Measurements from ENCODE around the gene IMMP1L.

- TF ChIP-seq, protein P1, sequence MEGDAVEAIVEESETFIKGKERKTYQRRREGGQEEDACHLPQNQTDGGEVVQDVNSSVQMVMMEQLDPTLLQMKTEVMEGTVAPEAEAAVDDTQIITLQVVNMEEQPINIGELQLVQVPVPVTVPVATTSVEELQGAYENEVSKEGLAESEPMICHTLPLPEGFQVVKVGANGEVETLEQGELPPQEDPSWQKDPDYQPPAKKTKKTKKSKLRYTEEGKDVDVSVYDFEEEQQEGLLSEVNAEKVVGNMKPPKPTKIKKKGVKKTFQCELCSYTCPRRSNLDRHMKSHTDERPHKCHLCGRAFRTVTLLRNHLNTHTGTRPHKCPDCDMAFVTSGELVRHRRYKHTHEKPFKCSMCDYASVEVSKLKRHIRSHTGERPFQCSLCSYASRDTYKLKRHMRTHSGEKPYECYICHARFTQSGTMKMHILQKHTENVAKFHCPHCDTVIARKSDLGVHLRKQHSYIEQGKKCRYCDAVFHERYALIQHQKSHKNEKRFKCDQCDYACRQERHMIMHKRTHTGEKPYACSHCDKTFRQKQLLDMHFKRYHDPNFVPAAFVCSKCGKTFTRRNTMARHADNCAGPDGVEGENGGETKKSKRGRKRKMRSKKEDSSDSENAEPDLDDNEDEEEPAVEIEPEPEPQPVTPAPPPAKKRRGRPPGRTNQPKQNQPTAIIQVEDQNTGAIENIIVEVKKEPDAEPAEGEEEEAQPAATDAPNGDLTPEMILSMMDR (conservative IDR thresholded peaks at IDR 0.05; ENCODE audit: low read length) = no peak
- TF ChIP-seq EZH2phosphoT487 (IDR thresholded peaks at IDR 0.05; ENCODE audit: borderline replicate concordance, low read depth, low read length) = no peak
Observed at GRCh38 chr11:31531293-31531692, 21.9 kb upstream of the IMMP1L start.
